SK-N-MC (cell line): ENCODE measurements around the gene SPSB1.

Experiments
- EZH2 ChIP-seq: fragments of 200-600 bp; sonication (generic); IDR thresholded peaks from one replicate; pipeline ENCODE4 v1.6.1; 2017; ENCODE audit warnings: antibody characterized with exemption
- POLR2AphosphoS5 ChIP-seq: IDR thresholded peaks from 2 replicates; pipeline ENCODE4 v1.6.1; 2012; ENCODE audit warnings: mild to moderate bottlenecking, low read depth, low read length, borderline replicate concordance

- no peak for TF ChIP-seq EZH2
- no peak for TF ChIP-seq POLR2AphosphoS5
These were observed 22.2 kb downstream of the SPSB1 start for GRCh38 chr1:9314711-9315379.
